CD1c-positive myeloid dendritic cell (primary cell): Measurements from ENCODE around the gene ISG20L2.
"Not testable (repeated sequence)": the region's sequence is repeated elsewhere in the genome, so short reads cannot be mapped to it uniquely, and the experiment has no call there.

ENCODE experiments used
- DNase-seq: peaks from one replicate; pipeline ENCODE4 v3.0.0-alpha.2; 2016; ENCODE audit errors: extremely low spot score

The ISG20L2 gene, protein sequence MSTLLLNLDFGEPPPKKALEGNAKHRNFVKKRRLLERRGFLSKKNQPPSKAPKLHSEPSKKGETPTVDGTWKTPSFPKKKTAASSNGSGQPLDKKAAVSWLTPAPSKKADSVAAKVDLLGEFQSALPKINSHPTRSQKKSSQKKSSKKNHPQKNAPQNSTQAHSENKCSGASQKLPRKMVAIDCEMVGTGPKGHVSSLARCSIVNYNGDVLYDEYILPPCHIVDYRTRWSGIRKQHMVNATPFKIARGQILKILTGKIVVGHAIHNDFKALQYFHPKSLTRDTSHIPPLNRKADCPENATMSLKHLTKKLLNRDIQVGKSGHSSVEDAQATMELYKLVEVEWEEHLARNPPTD

GRCh38 chr1:156728599-156729462 is at the start of gene ISG20L2:
Gene ISG20L2 (minus strand): TSS chr1:156728766. CDS start chr1:156727652, 1,114 bp downstream.
- DNase-seq = peak; percentile 98

DNA sequence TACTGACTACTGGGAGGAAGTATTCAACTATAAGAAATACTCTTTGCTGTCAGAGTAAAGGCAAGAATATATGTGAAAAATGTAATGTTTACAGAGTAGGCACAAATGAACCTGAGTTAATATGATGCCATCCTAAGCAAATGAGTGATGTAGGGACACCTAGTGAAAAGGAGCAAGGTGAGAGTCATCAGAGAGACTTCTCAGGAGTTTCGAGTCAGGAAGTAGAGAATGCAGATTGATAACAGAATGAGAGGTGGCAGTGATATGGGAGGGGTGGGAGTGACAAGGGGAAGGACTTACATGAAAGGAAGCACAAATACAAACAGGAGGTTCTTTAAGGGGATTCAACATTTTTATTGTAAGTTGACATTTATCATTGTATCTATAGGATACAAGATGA is 49.0 kb upstream of the ISG20L2 start:
- DNase-seq = no peak

GRCh38 chr1:156776942-156777341 is 48.4 kb upstream of the ISG20L2 start:
- no peak for DNase-seq

DNA sequence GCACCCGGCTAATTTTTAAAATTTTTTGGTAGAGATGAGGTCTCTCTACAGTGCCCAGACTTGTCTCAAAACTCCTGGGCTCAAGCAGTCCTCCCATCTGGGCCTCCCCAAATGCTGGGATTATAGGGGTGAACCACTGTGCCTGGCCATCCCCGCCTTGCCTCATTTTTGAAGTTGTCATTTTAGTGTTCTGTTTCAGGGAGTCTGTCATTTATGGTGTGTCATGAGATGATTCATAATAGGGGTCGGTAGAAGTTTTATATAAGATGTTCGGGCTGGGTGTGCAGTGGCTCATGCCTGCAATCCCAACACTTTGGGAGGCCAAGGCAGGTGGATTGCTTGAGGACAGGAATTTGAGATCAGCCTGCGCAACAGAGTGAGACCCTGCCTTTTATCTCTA is 47.2 kb upstream of the ISG20L2 start:
- DNase-seq = no peak

GRCh38 chr1:156773607-156774006 is 45.0 kb upstream of the ISG20L2 start:
- no peak for DNase-seq

GRCh38 chr1:156772728-156773497 is 44.3 kb upstream of the ISG20L2 start:
- no peak for DNase-seq

DNA sequence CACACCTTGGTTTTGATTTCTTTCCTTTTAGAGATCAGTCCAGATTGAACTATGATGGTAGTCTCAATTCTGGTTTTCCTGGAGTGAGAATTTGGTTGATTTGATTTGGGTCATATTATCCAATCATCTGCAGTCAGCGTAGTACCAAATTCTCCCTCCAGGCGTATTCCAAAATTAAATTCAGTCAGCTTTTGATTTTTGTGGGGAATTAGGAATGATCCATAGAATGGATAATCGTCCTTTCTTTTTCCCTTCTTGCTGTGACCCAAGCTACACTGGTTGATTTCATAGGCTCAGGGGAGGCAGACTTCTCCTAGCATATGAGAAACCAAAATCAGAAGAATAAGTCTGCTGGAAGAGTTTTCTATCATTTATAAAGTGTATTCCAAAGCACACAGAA is 43.7 kb upstream of the ISG20L2 start:
- DNase-seq = no peak

DNA sequence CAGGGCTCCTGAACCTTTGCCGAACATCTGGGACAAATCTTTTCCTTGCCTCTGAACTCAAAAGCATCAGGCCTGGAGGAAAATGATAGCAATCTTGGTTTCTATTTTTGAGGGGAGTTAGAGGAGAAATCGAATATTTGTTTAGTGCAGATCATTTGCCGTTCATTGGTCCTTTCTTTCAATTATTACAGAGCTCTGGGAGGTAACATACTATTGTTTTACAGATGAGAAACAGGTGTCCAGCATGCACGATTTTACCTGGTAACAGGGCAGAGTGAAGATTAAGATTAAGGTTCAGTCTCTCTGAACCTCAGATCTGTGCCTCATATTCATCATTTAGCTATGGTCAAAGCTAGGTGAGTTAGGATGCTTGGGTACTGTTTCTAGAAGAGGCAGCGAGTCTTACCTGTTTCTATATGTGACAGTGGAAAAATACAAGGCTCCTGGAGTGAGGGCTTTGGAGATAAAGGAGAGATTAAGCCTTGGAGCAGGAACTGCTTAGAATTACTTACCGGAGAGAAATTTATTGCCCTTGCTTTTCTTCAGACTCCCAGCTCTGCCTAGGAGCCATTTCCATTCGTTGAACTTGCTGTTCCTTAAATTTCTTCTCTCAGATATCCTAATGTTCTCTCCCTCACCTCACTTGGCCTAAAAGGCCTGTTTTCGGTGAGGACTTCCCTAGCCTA is 40.2 kb upstream of the ISG20L2 start:
- DNase-seq = no peak

GRCh38 chr1:156767879-156768604 is 39.5 kb upstream of the ISG20L2 start:
- DNase-seq = peak; percentile 39

GRCh38 chr1:156767101-156767878 is 38.7 kb upstream of the ISG20L2 start, which contains the start of gene PRCC:
Gene PRCC (plus strand): TSS chr1:156767535. CDS start chr1:156767772, 237 bp downstream.
- DNase-seq = peak; percentile 99

- no peak for DNase-seq
These were observed 37.9 kb upstream of the ISG20L2 start for GRCh38 chr1:156766298-156767100.

- DNase-seq = peak; percentile 28
These were observed 37.1 kb upstream of the ISG20L2 start for GRCh38 chr1:156765666-156766065.

- DNase-seq = not testable (repeated sequence)
These were observed 36.6 kb upstream of the ISG20L2 start for GRCh38 chr1:156765136-156765535.

GRCh38 chr1:156760796-156761104 is 32.2 kb upstream of the ISG20L2 start:
- no peak for DNase-seq

GRCh38 chr1:156760092-156760795 is 31.7 kb upstream of the ISG20L2 start:
- DNase-seq = no peak

DNA sequence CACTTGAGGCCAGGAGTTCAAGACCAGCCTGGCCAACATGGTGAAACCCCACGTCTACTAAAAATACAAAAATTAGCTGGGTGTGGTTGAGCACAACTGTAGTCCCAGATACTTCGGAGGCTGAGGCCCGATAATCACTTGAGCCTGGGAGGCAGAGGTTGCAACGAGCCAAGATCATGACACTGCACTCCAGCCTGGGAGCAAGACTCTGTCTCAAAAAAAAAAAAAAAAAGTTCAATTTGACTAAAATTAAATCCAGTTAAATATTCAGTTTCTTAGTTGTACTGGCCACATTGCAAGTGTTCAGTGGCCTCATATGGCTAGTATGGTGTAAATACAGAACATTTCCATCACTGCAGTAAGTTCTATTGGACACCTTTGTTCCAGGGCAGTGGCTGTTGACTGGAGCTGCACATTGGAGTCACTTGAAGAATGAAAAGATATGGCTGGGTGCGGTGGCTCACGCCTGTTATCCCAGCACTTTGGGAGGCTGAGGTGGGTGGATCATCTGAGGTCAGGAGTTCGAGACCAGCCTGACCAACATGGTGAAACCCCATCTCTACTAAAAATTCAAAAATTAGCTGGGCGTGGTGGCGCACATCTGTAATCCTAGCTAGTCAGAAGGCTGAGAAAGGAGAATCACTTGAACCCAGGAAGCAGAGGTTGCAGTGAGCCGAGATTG is 29.1 kb upstream of the ISG20L2 start:
- DNase-seq = not testable (repeated sequence)

DNA sequence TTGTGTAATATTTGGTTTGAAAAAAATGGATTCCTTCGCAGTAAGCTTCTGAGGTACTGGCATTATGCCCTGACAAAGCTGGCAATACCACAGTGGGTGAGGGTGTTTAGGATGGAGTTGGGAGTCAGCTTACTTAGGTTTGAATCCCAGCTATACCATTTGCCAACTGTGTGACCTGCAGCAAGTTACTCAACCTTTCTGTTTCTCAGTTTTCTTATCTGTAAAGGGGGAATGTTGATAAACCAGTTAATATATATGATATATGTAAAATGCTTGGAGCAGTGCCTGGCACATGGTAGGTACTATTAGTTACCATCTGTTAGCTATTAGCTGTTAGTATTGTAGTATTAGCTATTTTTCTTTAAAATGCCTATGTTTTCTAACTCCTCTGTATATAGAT is 27.8 kb upstream of the ISG20L2 start:
- DNase-seq = no peak

DNA sequence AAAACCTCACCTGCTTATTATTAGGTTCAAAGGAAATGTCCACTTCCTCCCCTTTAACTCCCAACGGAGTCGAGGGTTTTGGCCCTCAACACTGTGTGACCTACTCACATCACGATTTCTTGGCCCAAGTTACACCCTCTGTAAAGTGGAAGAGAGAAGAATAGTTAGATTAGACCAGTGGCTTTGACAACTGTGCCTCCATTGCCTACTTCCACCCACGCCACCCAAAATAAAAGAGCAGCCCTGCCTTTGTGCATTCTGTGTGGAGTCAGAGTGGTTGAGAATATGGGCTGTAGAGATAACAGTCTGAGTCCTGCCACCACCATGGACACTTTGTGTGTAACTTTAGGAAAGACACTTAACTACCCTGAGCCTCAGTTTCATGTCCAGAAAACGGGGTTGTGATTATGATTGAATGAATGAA is 27.0 kb upstream of the ISG20L2 start:
- DNase-seq = no peak
